GM12801 (cell line): Measurements from ENCODE around the gene ITPR1.

Experiments
- TF ChIP-seq, protein P1 (sequence below): IDR thresholded peaks from one replicate; pipeline ENCODE4 v1.5.1; 2011; ENCODE audit warnings: control low read depth; ENCODE audit not compliant: insufficient read length; ENCODE audit errors: extremely low read depth

The ITPR1 gene

DNA sequence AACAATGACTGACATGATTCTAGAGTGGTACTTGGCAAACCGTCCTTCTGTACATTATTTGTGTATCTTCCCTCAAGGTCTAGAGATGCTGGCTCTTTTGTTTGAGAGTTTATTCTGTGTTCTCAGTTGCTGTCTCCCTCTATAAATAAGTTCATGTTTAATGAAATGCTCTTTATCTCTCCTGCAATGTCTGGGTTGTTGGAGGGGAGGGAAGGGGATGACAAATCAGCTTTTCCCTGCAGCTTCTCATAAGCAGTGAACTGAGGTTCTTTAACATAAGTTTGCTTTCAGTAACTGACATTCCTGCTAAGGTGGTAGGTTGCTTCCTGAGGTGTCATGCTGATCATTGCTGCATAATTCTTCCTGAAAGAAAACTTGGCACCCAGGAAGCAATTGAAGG lies 21.8 kb downstream of the ITPR1 start:
- TF ChIP-seq, protein P1, sequence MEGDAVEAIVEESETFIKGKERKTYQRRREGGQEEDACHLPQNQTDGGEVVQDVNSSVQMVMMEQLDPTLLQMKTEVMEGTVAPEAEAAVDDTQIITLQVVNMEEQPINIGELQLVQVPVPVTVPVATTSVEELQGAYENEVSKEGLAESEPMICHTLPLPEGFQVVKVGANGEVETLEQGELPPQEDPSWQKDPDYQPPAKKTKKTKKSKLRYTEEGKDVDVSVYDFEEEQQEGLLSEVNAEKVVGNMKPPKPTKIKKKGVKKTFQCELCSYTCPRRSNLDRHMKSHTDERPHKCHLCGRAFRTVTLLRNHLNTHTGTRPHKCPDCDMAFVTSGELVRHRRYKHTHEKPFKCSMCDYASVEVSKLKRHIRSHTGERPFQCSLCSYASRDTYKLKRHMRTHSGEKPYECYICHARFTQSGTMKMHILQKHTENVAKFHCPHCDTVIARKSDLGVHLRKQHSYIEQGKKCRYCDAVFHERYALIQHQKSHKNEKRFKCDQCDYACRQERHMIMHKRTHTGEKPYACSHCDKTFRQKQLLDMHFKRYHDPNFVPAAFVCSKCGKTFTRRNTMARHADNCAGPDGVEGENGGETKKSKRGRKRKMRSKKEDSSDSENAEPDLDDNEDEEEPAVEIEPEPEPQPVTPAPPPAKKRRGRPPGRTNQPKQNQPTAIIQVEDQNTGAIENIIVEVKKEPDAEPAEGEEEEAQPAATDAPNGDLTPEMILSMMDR: no peak

DNA sequence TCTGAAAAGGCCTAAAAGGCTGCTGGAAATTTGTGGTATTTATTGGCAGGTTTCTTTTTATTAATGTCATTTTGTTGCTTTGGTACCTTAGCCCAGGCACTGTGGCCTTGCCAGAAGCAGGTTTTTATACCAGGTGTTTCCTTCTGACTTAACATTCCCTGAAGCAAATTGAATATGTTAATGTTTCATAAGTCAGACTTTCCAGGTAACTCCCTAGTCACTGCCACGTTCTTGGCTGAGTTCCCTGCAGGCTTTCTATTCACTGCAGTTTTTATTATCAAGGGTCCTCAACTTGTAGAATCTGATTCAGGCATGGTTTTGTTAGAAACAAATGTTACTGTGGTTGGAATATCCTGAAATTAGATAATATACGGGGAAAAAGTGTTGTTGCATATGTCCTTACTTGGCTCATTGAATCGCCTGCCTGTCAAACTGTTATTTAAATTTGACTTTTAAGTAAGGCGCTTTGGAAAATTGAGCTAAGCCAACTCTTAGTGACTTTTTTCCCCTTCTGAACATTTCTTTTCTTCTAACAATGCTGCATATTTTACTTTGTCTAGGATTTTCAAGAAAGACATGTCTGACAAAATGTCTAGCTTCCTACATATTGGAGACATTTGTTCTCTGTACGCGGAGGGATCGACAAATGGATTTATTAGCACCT lies 22.9 kb downstream of the ITPR1 start:
- TF ChIP-seq, protein P1: no peak

DNA sequence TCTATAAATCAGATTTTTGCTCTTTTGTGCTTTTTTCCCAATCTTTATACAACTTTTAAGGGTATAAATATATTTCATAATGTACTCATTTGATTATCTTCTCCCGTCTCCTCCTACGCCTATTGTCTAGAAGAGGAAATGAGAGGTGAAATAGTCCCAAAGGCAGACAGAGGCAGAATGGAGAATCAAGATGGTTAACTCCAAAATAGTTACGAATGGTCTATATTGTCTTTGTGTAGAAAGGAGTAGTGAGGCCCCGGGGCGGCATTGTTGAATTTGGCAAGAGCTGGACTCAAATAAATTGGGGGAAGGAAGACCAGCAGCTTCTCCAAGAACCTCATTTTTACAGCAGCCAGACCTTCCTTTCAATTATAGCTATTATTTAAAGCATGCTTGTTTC lies 23.9 kb downstream of the ITPR1 start:
- TF ChIP-seq, protein P1: no peak

DNA sequence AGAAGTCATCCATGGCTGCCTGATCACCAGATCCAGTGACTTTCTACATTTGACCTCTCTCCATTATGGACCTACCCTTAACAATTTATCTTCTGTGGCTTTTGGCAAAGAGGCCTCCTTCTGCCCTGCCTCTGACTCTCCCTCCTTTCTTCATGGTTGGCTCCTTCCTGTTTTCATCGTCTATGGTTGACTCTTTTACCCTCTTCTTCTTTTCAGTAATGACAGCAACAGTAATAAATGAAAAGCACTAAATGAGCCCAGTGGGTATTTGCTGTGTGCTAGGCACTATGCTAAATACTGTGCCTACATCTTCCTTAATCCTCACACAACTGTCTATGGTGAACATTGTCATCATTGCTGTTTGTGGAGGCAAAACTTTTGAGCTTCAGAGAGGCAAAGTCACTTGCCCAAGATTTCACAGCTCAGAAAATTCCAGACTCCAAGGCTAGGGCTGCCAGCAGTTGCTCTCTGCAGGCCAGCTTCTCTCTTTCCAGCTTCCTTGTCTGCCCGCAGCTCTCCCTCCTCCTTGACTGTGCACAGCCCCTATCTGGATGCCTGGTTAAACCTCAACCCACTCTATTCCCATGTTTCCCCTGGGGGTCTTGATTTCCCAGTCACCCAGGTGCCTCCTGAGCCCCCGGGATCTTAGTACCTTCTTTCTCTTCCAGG lies 24.6 kb downstream of the ITPR1 start:
- TF ChIP-seq, protein P1: no peak

DNA sequence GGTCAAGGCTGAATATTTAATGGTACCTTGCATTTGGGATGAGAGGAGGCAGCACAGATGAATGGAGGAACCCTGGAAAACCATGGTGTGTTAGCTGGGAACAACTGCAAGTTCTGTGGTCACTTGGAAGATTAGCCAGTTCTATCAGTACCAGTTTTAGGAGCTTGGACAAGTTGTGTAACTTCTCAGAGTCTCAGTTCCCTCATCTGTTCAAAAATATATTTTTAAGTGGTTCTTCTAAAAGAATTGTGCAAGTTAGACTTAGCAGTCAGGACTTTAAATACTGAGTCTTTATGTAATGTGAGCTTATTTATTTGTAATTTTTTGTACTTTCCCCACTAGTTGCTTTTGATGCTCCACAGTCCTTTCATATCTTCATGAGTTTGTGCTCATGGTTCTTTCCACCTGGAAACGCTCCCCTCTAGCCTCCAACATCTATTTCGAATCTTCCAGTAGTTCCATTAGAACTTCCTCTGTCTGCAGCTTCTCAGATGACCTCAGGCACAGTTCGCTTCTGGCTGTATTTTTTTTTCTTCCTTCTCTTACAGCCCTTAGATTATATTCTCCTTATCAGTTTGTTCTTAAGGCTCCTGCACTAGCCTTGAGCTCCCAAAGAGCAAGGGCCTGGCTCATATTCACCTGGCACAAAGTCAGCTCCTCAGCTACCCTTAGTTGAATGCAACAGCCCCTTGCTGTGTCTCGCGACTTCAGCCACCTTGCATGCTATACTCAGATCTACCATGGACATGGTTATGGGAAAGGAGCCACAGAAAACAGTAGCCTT lies 27.1 kb downstream of the ITPR1 start:
- TF ChIP-seq, protein P1: no peak

DNA sequence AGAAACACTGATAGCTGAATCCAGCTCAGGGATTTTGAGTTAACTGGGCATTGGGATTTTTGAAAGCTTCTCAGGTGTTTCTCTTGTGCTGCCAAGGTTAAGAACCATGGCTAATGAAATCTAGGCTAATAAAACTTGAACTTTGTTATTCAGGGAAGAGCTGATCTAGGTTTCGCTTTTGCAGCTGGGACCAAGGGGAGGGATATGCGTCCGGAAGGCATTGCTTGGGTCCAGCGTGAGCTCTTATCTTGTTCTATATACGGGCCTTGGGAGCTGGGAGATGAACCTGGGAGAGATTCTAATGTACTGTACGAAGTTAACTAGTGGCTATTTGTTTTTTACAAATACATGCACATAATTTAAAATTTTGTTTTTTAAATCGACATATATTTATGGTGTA lies 29.8 kb downstream of the ITPR1 start:
- TF ChIP-seq, protein P1: no peak
